Effector memory CD4-positive, alpha-beta T cell (primary cell): ENCODE data around the gene LRRC7.
"Not testable (repeated sequence)": the region's sequence is repeated elsewhere in the genome, so short reads cannot be mapped to it uniquely, and the experiment has no call there.

ENCODE experiments used
- DNase-seq, 3 donors: peaks; one replicate each; pipeline ENCODE4 v3.0.0-alpha.2; 2020
- H3K27ac ChIP-seq: 2 replicates; pipeline ENCODE4 v1.7.0; 2013; ENCODE audit warnings: mild to moderate bottlenecking, low read length, moderate library complexity; ENCODE audit not compliant: insufficient read depth, poor library complexity, severe bottlenecking
- H3K27me3 ChIP-seq: replicated peaks from 2 replicates; pipeline ENCODE4 v1.7.0; 2013; ENCODE audit warnings: mild to moderate bottlenecking, low read length; ENCODE audit not compliant: insufficient read depth, control insufficient read depth, poor library complexity, severe bottlenecking
- H3K36me3 ChIP-seq: 2 replicates; pipeline ENCODE4 v1.7.0; 2013; ENCODE audit warnings: mild to moderate bottlenecking, low read length, moderate library complexity; ENCODE audit not compliant: control insufficient read depth, insufficient read depth
- H3K4me1 ChIP-seq: 2 replicates; pipeline ENCODE4 v1.7.0; 2013; ENCODE audit warnings: low read length, mild to moderate bottlenecking; ENCODE audit not compliant: control insufficient read depth, insufficient read depth, poor library complexity, severe bottlenecking
- H3K4me3 ChIP-seq: 2 replicates; pipeline ENCODE4 v1.7.0; 2013; ENCODE audit warnings: low read length, low read depth, mild to moderate bottlenecking; ENCODE audit not compliant: insufficient read depth, poor library complexity, severe bottlenecking
- H3K9me3 ChIP-seq: 2 replicates; pipeline ENCODE4 v1.7.0; 2013; ENCODE audit warnings: mild to moderate bottlenecking, low read length, moderate library complexity; ENCODE audit not compliant: control insufficient read depth

The LRRC7 gene

GRCh38 chr1:69711190-69711930 lies 143.6 kb downstream of the LRRC7 start:
- H3K4me1 ChIP-seq = no peaks in the 10 kb centered on the region
- H3K4me3 ChIP-seq = no peak overlapping the region

GRCh38 chr1:69717834-69718233 lies 150.1 kb downstream of the LRRC7 start:
- H3K9me3 ChIP-seq, H3K4me1 ChIP-seq, H3K27ac ChIP-seq, H3K4me3 ChIP-seq, DNase-seq, H3K27me3 ChIP-seq, H3K36me3 ChIP-seq: not testable (repeated sequence)

More at GRCh38 chr1:69711190-69711930, 143.6 kb downstream of the LRRC7 start:
- no peaks in the 10 kb centered on the region for H3K9me3 ChIP-seq
- no peaks in the 10 kb centered on the region for H3K36me3 ChIP-seq
- no peaks in the 10 kb centered on the region for H3K27me3 ChIP-seq
- H3K27ac ChIP-seq = no peak overlapping the region
- DNase-seq = no peak

DNA sequence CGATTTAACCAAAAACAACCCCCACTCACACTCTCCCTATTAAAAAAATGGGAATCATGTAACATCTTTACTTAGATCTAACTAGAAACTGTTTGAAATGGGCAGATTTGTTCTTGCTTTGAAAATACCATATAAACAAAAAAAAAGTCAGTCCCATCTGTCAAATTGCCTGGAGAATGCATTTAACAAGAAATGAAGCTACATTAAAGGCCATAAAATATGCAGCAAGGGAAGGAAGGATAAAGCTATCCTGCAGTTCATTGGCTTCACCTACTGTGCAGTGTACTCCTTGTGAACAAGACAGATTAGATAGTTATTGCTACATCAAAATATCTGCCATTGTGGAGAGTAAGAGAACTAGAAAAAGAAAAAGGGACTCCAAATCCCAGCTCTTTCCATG lies 160.5 kb downstream of the LRRC7 start:
- H3K4me1 ChIP-seq = no peaks in the 10 kb centered on the region
- H3K4me3 ChIP-seq = no peak overlapping the region
- H3K27me3 ChIP-seq = no peaks in the 10 kb centered on the region
- H3K36me3 ChIP-seq = no peaks in the 10 kb centered on the region
- DNase-seq = no peak
- no peaks in the 10 kb centered on the region for H3K9me3 ChIP-seq
- no peak overlapping the region for H3K27ac ChIP-seq

- Histone ChIP-seq H3K36me3 (no peaks in the 10 kb centered on the region), H3K4me1 (no peaks in the 10 kb centered on the region), H3K27me3 (no peaks in the 10 kb centered on the region), H3K4me3 (no peak overlapping the region), H3K27ac (no peak overlapping the region), H3K9me3 (no peaks in the 10 kb centered on the region)
- no peak for DNase-seq
Observed at GRCh38 chr1:69733061-69733460, 165.3 kb downstream of the LRRC7 start.

DNA sequence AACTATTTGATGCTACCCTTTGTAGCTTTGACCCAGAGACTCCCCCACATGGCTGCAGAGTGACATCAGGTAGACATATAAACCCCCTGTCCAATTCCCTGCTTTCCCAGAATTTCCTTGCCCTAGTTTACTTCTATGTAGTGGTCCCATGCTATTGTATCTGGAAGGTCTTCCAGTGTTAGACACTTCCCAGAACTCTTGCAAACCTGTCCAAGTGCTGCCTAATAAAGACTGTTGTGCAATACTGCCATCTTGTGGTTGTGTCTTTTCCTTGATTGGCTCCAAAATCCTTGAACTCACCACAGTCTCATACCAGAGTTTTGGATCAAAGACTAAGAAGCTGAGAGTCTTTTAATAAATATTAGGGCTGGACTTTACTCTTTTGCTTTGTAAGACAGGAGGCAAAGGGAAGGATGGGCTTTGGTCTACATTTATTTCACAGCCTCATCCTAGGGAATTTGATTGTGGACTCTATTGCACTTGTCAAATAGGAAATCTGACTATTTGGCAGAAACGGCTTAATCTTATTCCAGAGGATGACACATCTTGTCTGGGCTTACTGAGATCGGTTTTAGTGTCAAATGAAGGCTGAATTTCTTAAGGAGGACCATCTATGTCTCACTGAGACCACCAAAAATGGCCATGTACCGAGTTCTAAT lies 169.9 kb downstream of the LRRC7 start:
- no peaks in the 10 kb centered on the region for H3K27me3 ChIP-seq
- no peaks in the 10 kb centered on the region for H3K4me1 ChIP-seq
- no peaks in the 10 kb centered on the region for H3K9me3 ChIP-seq
- H3K4me3 ChIP-seq = no peak overlapping the region
- no peak overlapping the region for H3K27ac ChIP-seq
- H3K36me3 ChIP-seq = no peaks in the 10 kb centered on the region
- DNase-seq = no peak

GRCh38 chr1:69738458-69739250 lies 170.9 kb downstream of the LRRC7 start:
- Histone ChIP-seq H3K36me3 (no peaks in the 10 kb centered on the region), H3K9me3 (no peaks in the 10 kb centered on the region), H3K27ac (no peak overlapping the region), H3K4me3 (no peak overlapping the region), H3K4me1 (no peaks in the 10 kb centered on the region), H3K27me3 (no peaks in the 10 kb centered on the region)
- DNase-seq = no peak

GRCh38 chr1:69739251-69739605 lies 171.5 kb downstream of the LRRC7 start:
- H3K36me3 ChIP-seq = no peaks in the 10 kb centered on the region
- H3K4me1 ChIP-seq = no peaks in the 10 kb centered on the region
- DNase-seq = no peak
- H3K9me3 ChIP-seq = no peaks in the 10 kb centered on the region
- no peaks in the 10 kb centered on the region for H3K27me3 ChIP-seq
- H3K4me3 ChIP-seq = no peak overlapping the region
- H3K27ac ChIP-seq = no peak overlapping the region

- no peak overlapping the region for H3K4me3 ChIP-seq
- H3K27me3 ChIP-seq = no peaks in the 10 kb centered on the region
- H3K9me3 ChIP-seq = no peaks in the 10 kb centered on the region
- DNase-seq = no peak
- H3K4me1 ChIP-seq = no peaks in the 10 kb centered on the region
- no peak overlapping the region for H3K27ac ChIP-seq
- H3K36me3 ChIP-seq = no peaks in the 10 kb centered on the region
Observed at GRCh38 chr1:69743146-69743545, 175.4 kb downstream of the LRRC7 start.

DNA sequence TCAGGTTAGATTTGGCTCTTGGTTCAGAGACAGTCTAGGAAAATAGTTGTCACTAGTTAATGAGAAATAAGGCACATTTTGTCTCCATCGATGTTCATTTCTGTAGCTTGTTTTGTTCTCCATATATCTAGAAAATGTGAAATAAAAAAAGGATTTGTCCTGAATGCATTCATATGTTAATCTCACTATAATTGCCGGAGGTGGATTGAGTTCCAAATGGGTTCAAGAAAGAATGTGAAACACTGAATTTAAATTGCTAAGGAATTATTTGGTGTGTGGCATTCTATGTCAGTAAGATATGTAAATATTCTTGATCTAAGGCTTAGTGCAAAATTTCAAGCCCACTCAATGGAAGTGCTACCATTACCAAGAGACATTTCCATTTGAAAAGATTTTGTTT lies 176.7 kb downstream of the LRRC7 start:
- H3K9me3 ChIP-seq = no peaks in the 10 kb centered on the region
- no peaks in the 10 kb centered on the region for H3K4me1 ChIP-seq
- no peak for DNase-seq
- no peaks in the 10 kb centered on the region for H3K27me3 ChIP-seq
- no peaks in the 10 kb centered on the region for H3K36me3 ChIP-seq
- H3K4me3 ChIP-seq = no peak overlapping the region
- H3K27ac ChIP-seq = no peak overlapping the region

DNA sequence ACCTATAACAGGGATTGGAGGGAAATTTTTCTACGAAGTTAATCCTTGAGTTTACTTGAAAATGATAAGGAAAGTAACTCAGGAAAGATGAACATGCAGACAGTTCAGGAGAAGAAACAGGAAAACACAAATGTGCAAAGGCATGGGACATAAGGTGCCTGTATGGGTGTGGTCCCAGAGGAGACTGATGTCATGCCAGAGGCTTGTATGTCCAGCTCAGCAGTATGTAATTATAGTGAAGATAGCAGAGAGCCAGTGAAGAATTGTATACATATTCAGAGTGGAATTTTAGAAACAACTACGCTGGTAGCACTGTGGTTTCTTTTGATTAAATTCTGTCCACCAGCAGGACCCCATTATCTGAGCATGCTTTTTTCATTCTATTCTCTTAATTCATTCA lies 179.5 kb downstream of the LRRC7 start:
- no peaks in the 10 kb centered on the region for H3K4me1 ChIP-seq
- DNase-seq = no peak
- H3K9me3 ChIP-seq = no peaks in the 10 kb centered on the region
- H3K36me3 ChIP-seq = no peaks in the 10 kb centered on the region
- no peak overlapping the region for H3K27ac ChIP-seq
- no peak overlapping the region for H3K4me3 ChIP-seq
- no peaks in the 10 kb centered on the region for H3K27me3 ChIP-seq
